Adipocyte (in vitro differentiated cells): Measurements from ENCODE around the gene CRIP1.

Experiments
- DNase-seq: peaks from one replicate; pipeline ENCODE4 v3.0.0-alpha.2; 2015; ENCODE audit warnings: low read depth
- H3K27me3 ChIP-seq: replicated peaks from 2 replicates; pipeline ENCODE4 v1.7.0; 2013; ENCODE audit warnings: mild to moderate bottlenecking, low read length, moderate library complexity; ENCODE audit not compliant: control insufficient read depth, insufficient read depth
- H3K36me3 ChIP-seq: 2 replicates; pipeline ENCODE4 v1.7.0; 2013; ENCODE audit warnings: low read length, mild to moderate bottlenecking, moderate library complexity; ENCODE audit not compliant: control insufficient read depth, insufficient read depth, severe bottlenecking
- H3K4me1 ChIP-seq: 2 replicates; pipeline ENCODE4 v1.7.0; 2013; ENCODE audit warnings: mild to moderate bottlenecking, low read length, moderate library complexity; ENCODE audit not compliant: control insufficient read depth, insufficient read depth
- H3K4me3 ChIP-seq: 2 replicates; pipeline ENCODE4 v1.7.0; 2013; ENCODE audit warnings: mild to moderate bottlenecking, low read length, moderate library complexity
- H3K9ac ChIP-seq: 2 replicates; pipeline ENCODE4 v1.7.0; 2013; ENCODE audit warnings: mild to moderate bottlenecking, low read length, moderate library complexity
- H3K9me3 ChIP-seq: 2 replicates; pipeline ENCODE4 v1.7.0; 2013; ENCODE audit warnings: mild to moderate bottlenecking, low read length, moderate library complexity; ENCODE audit not compliant: control insufficient read depth

CRIP1 gene

DNA sequence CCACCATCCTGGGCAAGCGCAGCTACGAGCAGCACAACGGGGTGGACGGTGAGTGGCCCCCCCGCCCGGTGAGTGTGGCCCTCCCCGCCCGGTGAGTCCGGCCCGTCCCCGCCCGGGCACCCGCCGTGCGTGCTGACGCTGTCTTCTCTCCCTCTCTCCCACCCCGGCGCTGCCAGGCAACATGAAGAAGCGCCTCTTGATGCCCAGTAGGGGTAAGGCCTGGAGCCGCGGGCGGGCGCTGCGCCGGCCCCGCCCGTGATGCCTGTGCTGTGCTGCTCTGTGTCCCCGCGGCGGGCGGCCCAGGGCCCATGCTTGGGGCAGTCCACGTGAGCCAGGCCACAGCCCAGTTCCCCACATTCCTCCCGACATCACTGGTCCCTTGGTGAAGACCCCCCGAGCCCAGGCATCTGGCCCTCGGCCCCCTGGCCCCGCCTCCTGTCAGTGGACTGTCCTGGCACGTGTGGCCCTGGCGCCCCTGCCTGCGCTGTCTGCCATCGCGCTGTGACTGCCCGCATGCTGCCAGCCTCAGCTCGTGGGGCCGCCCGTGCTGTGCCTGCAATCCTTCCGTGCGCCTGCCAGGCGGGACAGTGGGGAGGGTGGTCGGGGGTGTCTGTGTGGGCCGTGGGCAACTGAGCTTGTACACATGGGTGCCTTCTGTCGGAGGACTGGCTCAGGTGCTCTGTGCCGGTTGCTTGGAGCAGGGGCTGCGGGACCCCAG, 20.0 kb upstream of the CRIP1 start:
- Histone ChIP-seq H3K4me1 (no peaks in the 10 kb centered on the region), H3K27me3 (no peaks in the 10 kb centered on the region), H3K9me3 (no peaks in the 10 kb centered on the region), H3K4me3 (no peak overlapping the region), H3K36me3 (peaks cover 34% of the 10 kb centered on the region), H3K9ac (no peak overlapping the region)
- no peak for DNase-seq

DNA sequence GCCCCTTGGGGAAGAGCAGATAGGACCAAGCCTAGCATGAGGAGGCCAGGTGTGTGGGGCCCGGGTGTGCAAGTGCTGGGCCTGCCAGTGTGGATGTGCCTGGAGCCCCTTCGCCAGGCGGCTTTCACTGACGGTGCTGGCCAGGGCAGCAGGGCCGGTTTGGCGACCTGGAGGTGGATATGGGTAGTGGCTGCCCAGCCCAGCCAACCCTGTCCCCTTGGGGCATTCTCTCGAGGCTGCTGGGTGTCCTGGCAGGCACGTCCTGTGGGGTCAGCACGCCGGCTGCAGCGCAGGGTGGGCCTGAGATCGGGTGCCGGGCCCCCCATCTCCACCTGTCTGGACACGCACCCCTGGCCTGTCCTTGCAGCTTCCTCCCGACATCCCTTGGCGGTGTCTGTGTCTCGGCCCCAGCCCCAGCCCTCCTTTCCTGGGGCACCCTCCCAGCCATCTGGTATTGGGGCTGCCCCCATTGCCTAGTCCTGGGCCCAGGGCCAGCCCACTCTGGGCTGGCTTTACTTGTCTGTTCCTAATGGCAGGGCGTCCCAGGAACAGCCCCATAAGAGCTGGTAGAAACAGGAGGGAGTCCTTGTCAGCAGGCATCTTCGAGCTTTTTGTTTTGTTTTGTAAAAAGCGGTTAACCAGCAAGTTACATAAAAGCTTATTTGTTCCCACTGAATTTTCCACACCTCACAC, 19.3 kb upstream of the CRIP1 start:
- H3K9me3 ChIP-seq = no peaks in the 10 kb centered on the region
- no peak for DNase-seq
- H3K27me3 ChIP-seq = no peaks in the 10 kb centered on the region
- H3K9ac ChIP-seq = no peak overlapping the region
- H3K36me3 ChIP-seq = peaks cover 34% of the 10 kb centered on the region
- no peak overlapping the region for H3K4me3 ChIP-seq
- H3K4me1 ChIP-seq = no peaks in the 10 kb centered on the region

DNA sequence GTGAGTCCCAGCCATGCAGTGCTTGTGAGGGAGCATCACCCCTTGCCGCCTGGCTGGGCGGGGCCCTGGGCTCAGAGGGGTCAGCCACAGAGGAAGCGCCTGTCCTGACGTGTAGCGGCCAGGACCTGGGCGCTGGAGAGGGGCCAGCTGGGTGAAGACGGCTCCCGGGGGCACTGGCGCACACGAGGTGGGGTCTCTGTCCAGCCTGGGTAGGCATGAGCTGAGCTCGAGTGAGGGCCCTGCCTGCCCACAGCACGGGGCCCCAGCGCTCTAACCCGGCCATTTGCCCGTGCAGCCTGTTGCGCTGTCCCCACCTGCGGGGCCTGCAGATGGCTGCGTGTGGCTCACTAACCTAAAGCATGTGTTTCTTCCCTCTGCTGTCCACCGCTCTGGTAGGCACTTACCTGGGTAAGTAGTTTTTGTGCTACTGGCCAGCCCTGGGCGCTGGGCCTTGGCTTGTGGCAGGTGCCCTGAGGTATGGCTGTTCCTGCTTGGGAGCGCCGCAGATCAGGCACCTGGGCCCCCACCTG, 18.7 kb upstream of the CRIP1 start:
- Histone ChIP-seq H3K4me1 (no peaks in the 10 kb centered on the region), H3K27me3 (no peaks in the 10 kb centered on the region), H3K4me3 (no peak overlapping the region), H3K9me3 (no peaks in the 10 kb centered on the region), H3K36me3 (peaks cover 34% of the 10 kb centered on the region), H3K9ac (no peak overlapping the region)
- DNase-seq = no peak

DNA sequence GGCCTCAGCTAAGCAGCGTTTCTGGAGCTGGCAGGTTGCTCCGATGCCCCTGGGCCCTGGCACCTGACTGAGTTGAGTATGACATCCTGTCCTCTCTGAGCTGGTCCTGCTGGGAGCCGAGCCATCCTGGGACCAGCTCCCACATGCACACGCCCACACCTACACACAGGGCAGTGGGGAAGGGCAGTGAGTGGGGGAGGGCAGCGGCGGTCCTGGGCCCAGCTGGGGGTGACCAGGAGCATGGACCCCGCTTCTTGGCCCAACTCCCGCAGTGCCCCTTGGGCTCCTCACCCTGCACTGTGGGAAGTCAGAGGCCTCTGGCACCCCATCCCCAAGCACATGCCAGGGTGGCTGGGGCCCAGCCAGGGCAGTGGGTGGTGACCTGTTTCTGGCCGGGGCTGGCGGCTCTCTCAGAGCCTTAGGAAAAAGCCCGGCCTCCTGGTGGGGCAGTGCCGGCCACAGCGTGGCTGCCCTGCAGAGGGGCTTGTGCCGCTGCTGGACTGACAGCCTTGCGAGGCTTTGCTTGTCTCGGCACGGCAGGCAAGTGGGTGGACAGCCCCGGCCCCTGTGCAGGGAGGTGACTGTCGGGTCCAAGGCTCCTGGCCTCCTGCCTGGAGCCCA, 18.0 kb upstream of the CRIP1 start:
- Histone ChIP-seq H3K9ac (no peak overlapping the region), H3K4me3 (no peak overlapping the region), H3K27me3 (no peaks in the 10 kb centered on the region), H3K4me1 (no peaks in the 10 kb centered on the region), H3K9me3 (no peaks in the 10 kb centered on the region), H3K36me3 (peaks cover 27% of the 10 kb centered on the region)
- DNase-seq = no peak

DNA sequence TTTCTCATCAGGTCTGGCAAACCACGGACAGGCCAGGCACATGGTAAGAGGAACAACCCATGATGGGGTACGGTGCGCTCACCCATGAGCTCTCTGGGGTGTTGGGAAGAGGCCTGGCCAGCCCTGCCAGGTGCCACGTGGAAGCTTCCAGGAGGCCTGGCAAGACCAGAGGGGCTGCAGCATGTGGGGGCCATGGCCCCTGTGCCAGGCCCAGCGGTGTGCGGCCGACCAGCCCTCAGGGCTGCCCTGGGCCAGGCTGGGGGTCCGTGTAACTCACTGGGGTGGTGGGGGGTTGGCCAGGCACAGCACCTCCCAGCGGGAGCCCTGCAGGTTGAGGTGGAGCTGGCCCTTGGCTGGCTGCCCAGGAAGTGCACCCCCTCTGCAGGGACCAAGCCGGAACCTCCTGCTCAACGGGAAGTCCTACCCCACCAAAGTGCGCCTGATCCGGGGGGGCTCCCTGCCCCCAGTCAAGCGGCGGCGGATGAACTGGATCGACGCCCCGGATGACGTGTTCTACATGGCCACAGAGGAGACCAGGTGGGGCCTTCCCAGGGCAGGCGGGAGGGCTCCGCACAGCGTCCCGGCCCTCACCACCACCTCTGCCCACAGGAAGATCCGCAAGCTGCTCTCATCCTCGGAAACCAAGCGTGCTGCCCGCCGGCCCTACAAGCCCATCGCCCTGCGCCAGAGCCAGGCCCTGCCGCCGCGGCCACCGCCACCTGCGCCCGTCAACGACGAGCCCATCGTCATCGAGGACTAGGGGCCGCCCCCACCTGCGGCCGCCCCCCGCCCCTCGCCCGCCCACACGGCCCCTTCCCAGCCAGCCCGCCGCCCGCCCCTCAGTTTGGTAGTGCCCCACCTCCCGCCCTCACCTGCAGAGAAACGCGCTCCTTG, 17.0 kb upstream of the CRIP1 start:
- H3K36me3 ChIP-seq = peaks cover 19% of the 10 kb centered on the region

DNA sequence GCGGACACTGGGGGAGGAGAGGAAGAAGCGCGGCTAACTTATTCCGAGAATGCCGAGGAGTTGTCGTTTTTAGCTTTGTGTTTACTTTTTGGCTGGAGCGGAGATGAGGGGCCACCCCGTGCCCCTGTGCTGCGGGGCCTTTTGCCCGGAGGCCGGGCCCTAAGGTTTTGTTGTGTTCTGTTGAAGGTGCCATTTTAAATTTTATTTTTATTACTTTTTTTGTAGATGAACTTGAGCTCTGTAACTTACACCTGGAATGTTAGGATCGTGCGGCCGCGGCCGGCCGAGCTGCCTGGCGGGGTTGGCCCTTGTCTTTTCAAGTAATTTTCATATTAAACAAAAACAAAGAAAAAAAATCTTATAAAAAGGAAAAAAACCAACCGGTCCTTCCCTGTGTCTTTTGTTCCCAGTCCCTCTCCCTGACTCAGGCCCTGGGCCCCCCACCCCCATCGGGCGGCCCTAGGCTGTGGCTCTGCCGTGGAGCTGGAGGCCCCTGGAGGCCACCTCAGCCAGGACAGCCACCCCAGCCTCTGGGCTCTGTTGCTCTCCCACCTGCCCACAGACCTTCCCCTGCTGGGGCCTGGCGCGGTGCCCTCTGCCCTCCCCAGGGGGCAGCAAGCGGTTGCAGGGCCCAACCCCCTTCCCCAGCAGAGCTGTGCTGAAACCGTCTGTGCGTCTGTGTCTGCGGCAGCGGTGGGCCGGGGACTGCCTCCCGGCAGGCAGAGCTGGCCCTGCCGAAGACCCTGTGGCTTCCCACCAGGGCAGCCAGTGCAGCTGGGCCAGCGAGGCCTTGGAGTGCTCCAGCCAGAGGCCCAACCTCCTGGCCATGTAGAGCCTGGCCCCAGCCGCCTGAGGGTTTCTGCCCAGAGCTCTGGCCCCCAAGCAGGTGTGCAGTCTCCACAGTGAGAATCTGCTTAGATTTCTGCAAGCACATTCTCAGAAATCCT, 16.1 kb upstream of the CRIP1 start:
- Histone ChIP-seq H3K27me3 (no peaks in the 10 kb centered on the region), H3K4me3 (no peak overlapping the region), H3K9ac (no peak overlapping the region), H3K4me1 (peaks cover 3% of the 10 kb centered on the region), H3K36me3 (peaks cover 10% of the 10 kb centered on the region), H3K9me3 (no peaks in the 10 kb centered on the region)
- DNase-seq = no peak

More for the DNA sequence above, 17.0 kb upstream of the CRIP1 start:
- Histone ChIP-seq H3K27me3 (no peaks in the 10 kb centered on the region), H3K4me3 (no peak overlapping the region), H3K9ac (no peak overlapping the region), H3K9me3 (no peaks in the 10 kb centered on the region), H3K4me1 (no peaks in the 10 kb centered on the region)
- no peak for DNase-seq

DNA sequence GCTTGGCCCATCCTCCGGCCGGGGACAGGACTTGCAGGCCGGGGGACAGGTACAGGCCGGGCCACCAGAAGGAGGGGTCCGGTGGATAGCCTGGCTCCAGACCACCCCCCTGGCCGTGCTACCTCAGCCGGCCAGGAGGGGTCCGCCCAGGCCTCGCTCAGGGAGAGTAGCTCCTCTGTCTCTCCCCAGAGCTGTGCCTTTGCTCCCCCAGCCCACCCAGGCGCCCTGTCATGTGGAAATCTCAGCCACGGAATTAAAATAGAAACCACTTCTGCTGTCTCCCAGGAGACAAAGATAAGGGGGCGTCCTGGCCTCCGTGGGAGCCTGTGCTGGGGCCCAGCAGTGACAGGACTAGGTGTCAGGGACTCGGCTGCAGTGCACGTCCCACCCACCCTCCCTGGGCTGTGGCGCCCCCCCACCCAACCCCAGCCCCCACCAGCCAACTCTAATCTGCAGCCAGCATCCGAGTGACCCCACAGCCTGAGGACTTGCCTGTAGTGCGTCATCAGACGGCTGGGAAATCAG, 15.3 kb upstream of the CRIP1 start:
- H3K36me3 ChIP-seq = peaks cover 10% of the 10 kb centered on the region
- DNase-seq = no peak
- no peaks in the 10 kb centered on the region for H3K9me3 ChIP-seq
- no peak overlapping the region for H3K4me3 ChIP-seq
- no peaks in the 10 kb centered on the region for H3K27me3 ChIP-seq
- H3K4me1 ChIP-seq = peaks cover 10% of the 10 kb centered on the region
- no peak overlapping the region for H3K9ac ChIP-seq

DNA sequence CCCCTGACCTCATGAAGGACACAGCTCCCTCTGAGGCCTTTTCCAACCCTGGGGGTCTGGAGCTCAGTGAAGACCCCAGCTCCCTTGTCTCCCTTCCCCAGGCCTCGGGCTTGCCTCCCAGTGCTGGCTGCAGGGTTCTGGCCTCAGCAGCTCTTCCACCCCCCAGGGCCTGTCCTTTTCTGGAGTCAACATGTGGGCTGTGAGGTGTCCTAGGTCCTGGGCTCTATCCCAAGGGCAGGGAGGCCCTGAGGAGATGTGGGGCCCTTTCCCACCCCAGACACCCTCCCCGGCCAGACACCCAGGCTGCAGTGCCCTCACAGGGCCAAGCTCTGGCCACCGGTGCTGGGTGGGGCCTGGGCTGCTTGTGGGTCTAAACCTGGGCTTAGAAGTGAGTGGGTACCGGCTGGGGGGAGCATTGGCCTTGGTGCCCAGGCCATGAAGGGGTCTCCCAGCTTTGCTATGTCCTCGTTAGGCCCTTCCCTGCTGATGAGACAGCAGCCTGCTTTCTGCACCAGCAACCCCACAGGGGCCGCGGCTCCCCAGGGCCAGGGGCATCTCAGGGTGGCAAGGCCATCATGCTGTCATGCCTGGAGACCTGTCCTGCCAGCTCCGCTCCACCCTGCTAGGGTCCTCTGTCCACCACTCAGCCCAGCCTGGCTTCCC, 14.7 kb upstream of the CRIP1 start:
- no peak for DNase-seq
- peaks cover 16% of the 10 kb centered on the region for H3K4me1 ChIP-seq
- no peak overlapping the region for H3K9ac ChIP-seq
- H3K36me3 ChIP-seq = peaks cover 7% of the 10 kb centered on the region
- H3K4me3 ChIP-seq = no peak overlapping the region
- no peaks in the 10 kb centered on the region for H3K27me3 ChIP-seq
- no peaks in the 10 kb centered on the region for H3K9me3 ChIP-seq

DNA sequence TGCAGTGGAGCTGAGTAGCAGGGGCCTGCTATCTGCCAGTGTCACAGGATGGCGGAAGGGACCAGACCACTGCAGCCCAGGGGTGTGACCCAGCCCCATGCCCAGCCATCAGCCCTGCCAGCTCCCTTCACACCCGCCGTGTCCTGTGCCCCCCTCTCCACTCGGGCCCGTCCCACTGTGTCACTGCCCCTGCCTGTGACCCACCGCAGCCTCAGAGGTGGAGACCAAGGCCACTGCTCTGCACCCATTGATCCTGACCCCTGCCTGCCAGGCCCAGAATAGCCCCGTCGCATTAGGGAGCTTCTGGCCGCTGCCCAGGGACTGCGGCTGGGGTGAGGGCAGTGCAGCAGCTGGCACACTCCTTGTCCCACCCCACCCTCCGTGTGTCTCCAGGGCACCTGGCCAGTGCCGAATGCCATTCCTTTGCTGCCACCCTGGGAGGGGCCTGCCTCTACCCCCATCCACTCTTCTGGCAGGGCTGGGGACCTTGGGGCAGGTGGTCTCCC, 14.1 kb upstream of the CRIP1 start:
- DNase-seq = no peak
- no peaks in the 10 kb centered on the region for H3K9me3 ChIP-seq
- H3K4me3 ChIP-seq = no peak overlapping the region
- H3K9ac ChIP-seq = no peak overlapping the region
- peaks cover 16% of the 10 kb centered on the region for H3K4me1 ChIP-seq
- peaks cover 2% of the 10 kb centered on the region for H3K36me3 ChIP-seq
- no peaks in the 10 kb centered on the region for H3K27me3 ChIP-seq
